GM10847 (cell line): ENCODE data around the gene RCAN1.

Experiments
- POLR2A ChIP-seq: IDR thresholded peaks from 2 replicates; pipeline ENCODE4 v1.6.1; 2011; ENCODE audit not compliant: insufficient read length; ENCODE audit errors: extremely low read depth

RCAN1 gene

GRCh38 chr21:34524646-34525601 is 90.0 kb downstream of the RCAN1 start:
- no peak for TF ChIP-seq POLR2A

DNA sequence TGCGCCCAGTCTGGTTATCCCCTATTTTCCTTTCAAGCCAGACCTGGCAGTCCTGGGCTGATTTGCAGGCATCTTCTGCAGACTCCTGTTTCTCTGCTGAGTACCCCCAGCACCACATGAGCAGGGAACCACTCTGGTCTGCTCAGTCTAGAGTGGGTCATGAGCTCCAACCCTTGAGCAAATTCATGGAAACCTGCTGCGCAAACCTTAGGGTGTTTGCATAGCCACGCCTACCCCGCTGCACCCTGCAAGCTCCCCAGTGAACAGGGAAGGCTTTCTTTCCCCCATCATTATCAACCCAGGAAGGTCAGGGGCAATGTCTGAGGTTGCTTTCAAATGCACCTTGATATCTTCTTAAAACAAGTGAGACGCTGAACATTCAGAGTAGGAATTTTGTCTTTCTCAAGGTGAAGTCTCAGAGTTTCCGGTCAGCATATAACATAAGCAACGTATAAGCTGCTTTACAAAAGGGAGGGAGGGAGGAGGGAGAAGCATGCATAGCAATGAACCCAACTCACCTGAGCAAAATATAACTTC is 91.8 kb downstream of the RCAN1 start:
- TF ChIP-seq POLR2A: no peak

GRCh38 chr21:34522284-34522683 is 92.6 kb downstream of the RCAN1 start:
- no peak for TF ChIP-seq POLR2A

- TF ChIP-seq POLR2A: no peak
Observed at GRCh38 chr21:34521561-34521960, 93.4 kb downstream of the RCAN1 start.

- no peak for TF ChIP-seq POLR2A
Observed at GRCh38 chr21:34520764-34521508, 94.0 kb downstream of the RCAN1 start.

DNA sequence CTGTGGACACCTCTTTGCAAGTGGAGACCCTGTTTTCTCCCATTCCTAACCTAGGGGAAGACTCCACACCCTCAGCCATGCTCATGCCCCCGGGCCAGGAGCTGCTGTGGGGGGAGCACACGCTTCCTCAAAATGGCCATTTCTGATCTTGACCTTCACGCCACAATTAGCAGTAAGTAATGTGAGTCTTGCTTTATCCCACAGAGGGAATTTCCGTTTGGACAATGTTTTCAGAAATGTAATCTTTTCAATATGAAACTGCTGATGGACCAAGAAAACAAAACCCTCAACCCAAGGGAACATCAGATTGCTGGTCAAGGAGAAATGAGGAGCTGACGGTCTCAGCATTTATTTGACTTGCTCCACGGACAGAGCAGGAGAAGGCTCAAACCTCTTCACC is 94.6 kb downstream of the RCAN1 start:
- no peak for TF ChIP-seq POLR2A

DNA sequence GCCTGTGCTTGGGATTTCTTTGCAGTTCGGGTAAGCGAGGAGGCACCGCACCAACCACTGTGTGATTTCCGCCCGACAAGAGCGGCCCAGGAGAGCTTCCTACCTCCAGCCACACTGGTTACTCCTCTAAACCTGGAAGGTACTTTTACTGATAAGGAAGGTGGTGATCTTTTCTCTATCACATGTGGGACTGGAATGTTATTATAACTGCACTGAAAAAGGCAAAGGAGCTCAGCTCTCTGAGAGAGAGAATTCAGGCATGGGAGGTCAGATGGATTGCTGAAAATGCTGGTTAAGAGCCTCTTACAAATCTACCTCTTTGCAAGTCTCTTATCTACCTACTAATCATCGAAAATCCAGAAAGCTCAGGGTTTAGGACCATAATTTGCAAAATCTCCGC is 95.2 kb downstream of the RCAN1 start:
- TF ChIP-seq POLR2A: no peak

DNA sequence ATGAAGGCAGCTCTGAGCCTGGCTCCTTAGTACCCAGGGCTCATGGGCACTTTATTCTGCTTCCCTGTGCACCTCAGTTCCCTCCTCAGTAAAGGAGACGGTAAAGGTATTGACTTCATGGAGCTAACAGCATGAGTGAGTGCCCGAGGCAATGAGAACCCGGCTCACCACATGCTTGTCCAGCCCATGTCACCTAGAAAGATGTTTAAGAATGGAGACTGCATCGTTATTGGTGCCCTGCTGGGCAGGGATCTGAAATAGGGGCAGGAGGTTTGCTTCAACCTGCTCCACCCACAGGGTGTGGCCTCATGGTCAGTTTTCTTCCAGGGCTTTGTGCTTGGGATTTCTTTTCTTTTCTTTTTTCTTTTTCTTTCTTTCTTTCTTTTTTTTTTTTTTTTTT is 95.9 kb downstream of the RCAN1 start:
- TF ChIP-seq POLR2A: no peak

GRCh38 chr21:34518301-34518700 is 96.6 kb downstream of the RCAN1 start:
- TF ChIP-seq POLR2A: no peak

- no peak for TF ChIP-seq POLR2A
Observed at GRCh38 chr21:34517491-34518245, 97.2 kb downstream of the RCAN1 start.

DNA sequence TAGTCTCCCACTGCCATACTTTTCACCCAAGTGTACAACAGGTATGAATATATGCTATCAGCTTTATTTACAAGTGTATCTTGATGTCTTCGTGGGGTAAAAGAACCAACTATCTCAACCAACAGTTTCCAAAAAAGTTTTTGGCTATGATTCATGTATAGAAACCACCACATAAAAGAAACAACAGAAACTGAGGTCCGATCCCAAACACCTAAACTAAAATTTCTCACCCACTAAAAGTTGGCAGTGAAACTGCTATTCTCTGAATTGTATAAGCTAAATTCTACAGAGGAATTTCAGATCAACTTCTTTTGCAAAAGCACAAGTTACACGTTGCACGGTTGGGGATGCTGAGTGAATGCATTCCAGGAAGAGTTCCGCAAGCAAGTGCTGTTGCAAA is 97.9 kb downstream of the RCAN1 start:
- TF ChIP-seq POLR2A: no peak

- TF ChIP-seq POLR2A: no peak
Observed at GRCh38 chr21:34514576-34515115, 100.3 kb downstream of the RCAN1 start.

DNA sequence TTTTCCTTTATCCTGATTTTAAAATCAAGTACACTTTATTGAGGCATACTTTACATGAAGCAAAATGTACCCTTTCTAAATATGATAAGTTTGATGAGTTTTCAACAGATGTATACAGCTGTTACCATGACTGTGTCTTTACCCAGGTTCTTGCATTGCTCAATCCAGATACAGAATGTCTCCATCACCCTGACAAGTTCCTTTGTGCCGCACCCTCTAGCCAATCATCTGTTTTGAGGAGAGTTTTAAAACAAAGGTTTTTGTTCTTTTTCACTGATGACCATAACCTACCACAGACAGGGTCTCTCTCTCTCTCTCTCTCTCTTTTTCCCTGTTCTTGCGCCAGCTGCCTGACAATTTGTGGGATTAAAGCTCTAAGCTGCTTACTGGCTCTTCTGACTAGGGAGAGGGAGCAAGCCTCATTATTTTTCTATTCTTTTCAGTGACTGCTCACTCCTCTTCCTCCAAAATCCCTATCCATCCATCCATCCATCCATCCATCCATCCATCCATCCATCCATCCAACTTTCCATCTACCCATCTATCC is 101.7 kb downstream of the RCAN1 start:
- TF ChIP-seq POLR2A: no peak

- TF ChIP-seq POLR2A: no peak
Observed at GRCh38 chr21:34511787-34512455, 103.0 kb downstream of the RCAN1 start, which contains the start of gene KCNE1. KCNE1 (minus strand) TSS chr21:34512210; CDS start chr21:34449634, 62,576 bp downstream.
